IPS-18c (cell line): ENCODE data around the gene MIF.
"Not testable (repeated sequence)": the region's sequence is repeated elsewhere in the genome, so short reads cannot be mapped to it uniquely, and the experiment has no call there.

Experiments used
- H3K4me3 ChIP-seq: 2 replicates; pipeline ENCODE4 v1.7.0; 2013; ENCODE audit warnings: low read depth, mild to moderate bottlenecking, low read length, moderate library complexity; ENCODE audit not compliant: insufficient read depth
- H3K9me3 ChIP-seq: one replicate; pipeline ENCODE4 v1.6.1; 2013; ENCODE audit warnings: mild to moderate bottlenecking, low read length, moderate library complexity; ENCODE audit not compliant: control insufficient read depth, insufficient read depth

Gene MIF

GRCh38 chr22:23896166-23896522 lies 2.0 kb downstream of the MIF start:
- H3K9me3 ChIP-seq = no peaks in the 10 kb centered on the region
- no peak overlapping the region; the same call in 1 of the 2 replicates for H3K4me3 ChIP-seq

GRCh38 chr22:23896523-23897186 lies 2.5 kb downstream of the MIF start:
- Histone ChIP-seq H3K4me3 (no peak overlapping the region), H3K9me3 (no peaks in the 10 kb centered on the region)

- Histone ChIP-seq H3K9me3 (no peaks in the 10 kb centered on the region), H3K4me3 (no peak overlapping the region)
Measured at GRCh38 chr22:23897320-23897719, 3.1 kb downstream of the MIF start.

GRCh38 chr22:23898006-23898974 lies 4.1 kb downstream of the MIF start:
- H3K4me3 ChIP-seq = no peak overlapping the region
- no peaks in the 10 kb centered on the region for H3K9me3 ChIP-seq

- Histone ChIP-seq H3K9me3 (no peaks in the 10 kb centered on the region), H3K4me3 (no peak overlapping the region)
Measured at GRCh38 chr22:23899042-23899745, 5.0 kb downstream of the MIF start.

- not testable (repeated sequence) for H3K9me3 ChIP-seq, H3K4me3 ChIP-seq
Measured at GRCh38 chr22:23900227-23900626, 6.0 kb downstream of the MIF start.

GRCh38 chr22:23901600-23901999 lies 7.4 kb downstream of the MIF start:
- Histone ChIP-seq H3K4me3 (no peak overlapping the region), H3K9me3 (no peaks in the 10 kb centered on the region)

- Histone ChIP-seq H3K9me3 (no peaks in the 10 kb centered on the region), H3K4me3 (no peak overlapping the region)
Measured at GRCh38 chr22:23903328-23903971, 9.3 kb downstream of the MIF start.

GRCh38 chr22:23904573-23905254 lies 10.5 kb downstream of the MIF start:
- no peaks in the 10 kb centered on the region for H3K9me3 ChIP-seq

GRCh38 chr22:23906641-23907040 lies 12.5 kb downstream of the MIF start:
- H3K4me3 ChIP-seq = no peak overlapping the region

More at GRCh38 chr22:23904573-23905254, 10.5 kb downstream of the MIF start:
- H3K4me3 ChIP-seq = no peak overlapping the region

GRCh38 chr22:23907423-23907822 lies 13.2 kb downstream of the MIF start:
- not testable (repeated sequence) for H3K9me3 ChIP-seq, H3K4me3 ChIP-seq

More at GRCh38 chr22:23906641-23907040, 12.5 kb downstream of the MIF start:
- H3K9me3 ChIP-seq = no peaks in the 10 kb centered on the region

GRCh38 chr22:23908587-23909205 lies 14.5 kb downstream of the MIF start:
- H3K9me3 ChIP-seq = no peaks in the 10 kb centered on the region
- no peak overlapping the region for H3K4me3 ChIP-seq

GRCh38 chr22:23909296-23909898 lies 15.2 kb downstream of the MIF start:
- Histone ChIP-seq H3K4me3 (no peak overlapping the region), H3K9me3 (no peaks in the 10 kb centered on the region)

GRCh38 chr22:23910496-23911190 lies 16.5 kb downstream of the MIF start:
- Histone ChIP-seq H3K9me3 (peaks cover 2% of the 10 kb centered on the region), H3K4me3 (no peak overlapping the region)

- H3K4me3 ChIP-seq = no peak overlapping the region
Measured at GRCh38 chr22:23911318-23911980, 17.3 kb downstream of the MIF start.

More at GRCh38 chr22:23911318-23911980, 17.3 kb downstream of the MIF start:
- H3K9me3 ChIP-seq = peaks cover 2% of the 10 kb centered on the region
